Nephron progenitor cell (in vitro differentiated cells): ENCODE data around the gene USP5.

Experiments used
- DNase-seq: peaks from one replicate; pipeline ENCODE4 v3.0.0; 2021
- H3K27ac Mint-ChIP-seq: 2 replicates; pipeline ENCODE4 v1.8.0; 2021; ENCODE audit warnings: mild to moderate bottlenecking, moderate library complexity, mixed read lengths
- H3K27me3 Mint-ChIP-seq: 2 replicates; pipeline ENCODE4 v1.8.0; 2021; ENCODE audit warnings: mild to moderate bottlenecking, low read depth, mixed read lengths; ENCODE audit not compliant: poor library complexity
- H3K36me3 Mint-ChIP-seq: 2 replicates; pipeline ENCODE4 v1.8.0; 2021; ENCODE audit warnings: low read depth, mixed read lengths
- H3K4me1 Mint-ChIP-seq: 2 replicates; pipeline ENCODE4 v1.8.0; 2021; ENCODE audit warnings: mixed read lengths
- H3K4me3 Mint-ChIP-seq: 2 replicates; pipeline ENCODE4 v1.8.0; 2021; ENCODE audit warnings: mild to moderate bottlenecking, moderate library complexity, mixed read lengths
- H3K9me3 Mint-ChIP-seq: 2 replicates; pipeline ENCODE4 v1.8.0; 2021; ENCODE audit warnings: mild to moderate bottlenecking, moderate library complexity, mixed read lengths
- TF ChIP-seq, protein P1 (sequence below): fragments of 200-600 bp; sonication (generic); IDR thresholded peaks from 2 replicates; pipeline ENCODE4 v1.5.0; 2021; ENCODE audit warnings: antibody characterized with exemption

The USP5 gene

DNA sequence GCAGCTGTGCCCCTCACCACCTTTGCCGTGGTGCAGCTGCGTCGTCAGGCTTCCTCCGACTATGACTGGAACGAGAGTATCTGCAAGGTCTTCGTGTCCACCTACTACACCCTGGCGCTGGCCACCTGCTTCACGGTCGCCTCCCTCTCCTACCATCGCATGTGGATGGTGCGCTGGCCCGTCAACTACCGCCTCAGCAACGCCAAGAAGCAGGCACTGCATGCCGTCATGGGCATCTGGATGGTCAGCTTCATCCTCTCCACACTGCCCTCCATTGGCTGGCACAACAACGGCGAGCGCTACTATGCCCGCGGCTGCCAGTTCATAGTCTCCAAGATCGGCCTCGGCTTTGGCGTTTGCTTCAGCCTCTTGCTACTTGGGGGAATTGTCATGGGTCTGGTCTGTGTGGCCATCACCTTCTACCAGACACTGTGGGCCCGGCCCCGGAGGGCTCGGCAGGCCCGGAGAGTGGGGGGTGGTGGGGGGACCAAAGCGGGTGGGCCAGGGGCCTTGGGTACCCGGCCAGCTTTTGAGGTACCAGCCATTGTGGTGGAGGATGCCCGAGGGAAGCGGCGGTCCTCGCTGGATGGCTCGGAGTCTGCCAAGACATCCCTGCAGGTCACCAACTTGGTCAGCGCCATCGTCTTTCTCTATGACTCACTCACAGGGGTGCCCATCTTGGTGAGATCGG is 27.7 kb upstream of the USP5 start:
- peaks cover 88% of the 10 kb centered on the region for H3K4me1 Mint-ChIP-seq
- H3K27me3 Mint-ChIP-seq = peaks cover 16% of the 10 kb centered on the region
- no peak for DNase-seq
- no peaks in the 10 kb centered on the region for H3K9me3 Mint-ChIP-seq
- H3K4me3 Mint-ChIP-seq = peak overlapping the region; percentile 77
- peaks cover 12% of the 10 kb centered on the region for H3K36me3 Mint-ChIP-seq
- TF ChIP-seq, protein P1, sequence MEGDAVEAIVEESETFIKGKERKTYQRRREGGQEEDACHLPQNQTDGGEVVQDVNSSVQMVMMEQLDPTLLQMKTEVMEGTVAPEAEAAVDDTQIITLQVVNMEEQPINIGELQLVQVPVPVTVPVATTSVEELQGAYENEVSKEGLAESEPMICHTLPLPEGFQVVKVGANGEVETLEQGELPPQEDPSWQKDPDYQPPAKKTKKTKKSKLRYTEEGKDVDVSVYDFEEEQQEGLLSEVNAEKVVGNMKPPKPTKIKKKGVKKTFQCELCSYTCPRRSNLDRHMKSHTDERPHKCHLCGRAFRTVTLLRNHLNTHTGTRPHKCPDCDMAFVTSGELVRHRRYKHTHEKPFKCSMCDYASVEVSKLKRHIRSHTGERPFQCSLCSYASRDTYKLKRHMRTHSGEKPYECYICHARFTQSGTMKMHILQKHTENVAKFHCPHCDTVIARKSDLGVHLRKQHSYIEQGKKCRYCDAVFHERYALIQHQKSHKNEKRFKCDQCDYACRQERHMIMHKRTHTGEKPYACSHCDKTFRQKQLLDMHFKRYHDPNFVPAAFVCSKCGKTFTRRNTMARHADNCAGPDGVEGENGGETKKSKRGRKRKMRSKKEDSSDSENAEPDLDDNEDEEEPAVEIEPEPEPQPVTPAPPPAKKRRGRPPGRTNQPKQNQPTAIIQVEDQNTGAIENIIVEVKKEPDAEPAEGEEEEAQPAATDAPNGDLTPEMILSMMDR = no peak
- no peak overlapping the region for H3K27ac Mint-ChIP-seq

DNA sequence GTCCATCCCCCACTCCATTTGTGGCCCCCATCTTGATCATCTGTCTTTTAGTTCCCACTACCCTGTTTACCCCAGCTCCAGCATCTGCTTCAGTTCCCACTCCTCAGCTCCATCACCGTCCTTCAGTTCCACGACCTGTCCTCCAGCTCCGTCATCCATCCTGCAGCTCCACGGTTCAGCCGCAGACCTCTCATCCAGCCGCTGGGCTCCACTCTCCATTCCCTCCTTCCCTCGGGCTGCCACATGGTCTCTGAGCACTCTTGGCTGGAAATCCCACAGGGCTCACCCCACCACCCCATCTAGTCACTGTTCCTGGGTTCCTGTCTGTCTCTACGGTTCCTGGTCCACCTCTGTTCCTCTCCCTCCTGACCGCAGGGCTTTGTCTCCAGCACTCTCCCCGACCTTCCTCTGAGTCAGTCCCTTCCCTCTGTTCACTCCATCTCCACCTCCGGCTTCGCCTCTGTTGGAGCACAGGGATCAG is 27.0 kb upstream of the USP5 start:
- H3K27ac Mint-ChIP-seq = no peak overlapping the region
- no peaks in the 10 kb centered on the region for H3K9me3 Mint-ChIP-seq
- no peak for DNase-seq
- peaks cover 12% of the 10 kb centered on the region for H3K36me3 Mint-ChIP-seq
- TF ChIP-seq, protein P1 = no peak
- peak overlapping the region; percentile 77 for H3K4me3 Mint-ChIP-seq
- peaks cover 16% of the 10 kb centered on the region for H3K27me3 Mint-ChIP-seq
- peaks cover 88% of the 10 kb centered on the region for H3K4me1 Mint-ChIP-seq

DNA sequence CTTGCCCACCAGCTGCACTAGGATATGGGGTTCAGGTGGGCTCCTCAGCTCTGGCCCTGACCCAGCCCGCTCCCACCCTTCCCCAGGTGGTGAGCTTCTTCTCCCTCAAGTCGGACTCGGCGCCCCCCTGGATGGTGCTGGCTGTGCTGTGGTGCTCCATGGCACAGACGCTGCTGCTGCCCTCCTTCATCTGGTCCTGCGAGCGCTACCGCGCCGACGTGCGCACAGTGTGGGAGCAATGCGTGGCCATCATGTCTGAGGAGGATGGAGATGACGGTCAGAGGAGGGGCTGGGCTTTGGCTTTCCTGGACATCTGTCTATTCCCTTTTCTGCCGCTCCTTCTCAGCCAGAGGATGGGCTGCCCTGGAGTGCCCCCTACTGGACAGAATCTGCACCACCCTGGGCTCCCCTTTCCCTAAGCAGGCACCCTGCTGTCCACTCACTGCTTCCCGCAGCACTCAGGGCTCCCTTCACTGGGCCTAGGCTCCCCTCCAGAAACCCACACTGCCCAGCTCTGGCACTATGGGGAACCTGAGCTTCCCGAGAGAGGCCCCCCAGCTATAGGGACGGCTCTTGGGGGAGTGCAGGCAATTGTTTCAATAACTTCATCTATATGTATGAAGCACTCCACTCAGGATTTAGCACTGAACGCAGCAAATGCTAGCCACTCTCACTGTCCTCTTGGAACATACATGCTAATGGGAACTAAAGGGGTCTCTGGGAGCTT is 26.4 kb upstream of the USP5 start:
- Mint-ChIP-seq H3K4me3 (peak overlapping the region; percentile 77), H3K27me3 (peaks cover 16% of the 10 kb centered on the region), H3K36me3 (peaks cover 12% of the 10 kb centered on the region), H3K4me1 (peaks cover 88% of the 10 kb centered on the region), H3K9me3 (no peaks in the 10 kb centered on the region), H3K27ac (no peak overlapping the region)
- TF ChIP-seq, protein P1 = peak; percentile 95
- DNase-seq = peak; percentile 95

DNA sequence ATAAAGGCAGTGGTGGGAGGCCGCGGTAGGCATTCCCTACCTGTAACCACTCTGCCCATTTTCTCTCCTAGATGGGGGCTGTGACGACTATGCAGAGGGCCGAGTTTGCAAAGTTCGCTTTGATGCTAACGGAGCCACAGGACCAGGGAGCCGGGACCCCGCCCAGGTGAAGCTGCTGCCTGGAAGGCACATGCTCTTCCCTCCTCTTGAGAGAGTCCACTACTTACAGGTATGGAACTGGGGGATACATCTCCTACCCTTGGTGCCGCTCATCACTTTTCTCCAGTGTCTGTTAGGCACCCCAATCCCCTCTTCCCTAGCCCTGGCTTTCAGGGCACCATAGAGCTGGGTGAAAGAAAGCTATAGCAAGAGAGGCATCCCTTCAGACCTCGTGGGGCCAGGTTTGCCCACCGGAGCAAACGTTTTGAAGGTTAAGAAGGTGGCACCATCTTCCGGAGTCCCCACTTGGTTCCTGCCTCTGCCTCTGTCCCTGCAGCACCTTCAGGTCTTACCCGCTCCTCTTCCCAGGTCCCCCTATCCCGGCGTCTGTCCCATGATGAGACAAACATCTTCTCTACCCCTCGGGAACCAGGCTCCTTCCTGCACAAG is 25.7 kb upstream of the USP5 start:
- H3K4me3 Mint-ChIP-seq = no peak overlapping the region
- H3K9me3 Mint-ChIP-seq = no peaks in the 10 kb centered on the region
- peaks cover 16% of the 10 kb centered on the region for H3K27me3 Mint-ChIP-seq
- TF ChIP-seq, protein P1 = no peak
- H3K4me1 Mint-ChIP-seq = peaks cover 88% of the 10 kb centered on the region
- H3K36me3 Mint-ChIP-seq = peaks cover 17% of the 10 kb centered on the region
- H3K27ac Mint-ChIP-seq = no peak overlapping the region
- DNase-seq = no peak

DNA sequence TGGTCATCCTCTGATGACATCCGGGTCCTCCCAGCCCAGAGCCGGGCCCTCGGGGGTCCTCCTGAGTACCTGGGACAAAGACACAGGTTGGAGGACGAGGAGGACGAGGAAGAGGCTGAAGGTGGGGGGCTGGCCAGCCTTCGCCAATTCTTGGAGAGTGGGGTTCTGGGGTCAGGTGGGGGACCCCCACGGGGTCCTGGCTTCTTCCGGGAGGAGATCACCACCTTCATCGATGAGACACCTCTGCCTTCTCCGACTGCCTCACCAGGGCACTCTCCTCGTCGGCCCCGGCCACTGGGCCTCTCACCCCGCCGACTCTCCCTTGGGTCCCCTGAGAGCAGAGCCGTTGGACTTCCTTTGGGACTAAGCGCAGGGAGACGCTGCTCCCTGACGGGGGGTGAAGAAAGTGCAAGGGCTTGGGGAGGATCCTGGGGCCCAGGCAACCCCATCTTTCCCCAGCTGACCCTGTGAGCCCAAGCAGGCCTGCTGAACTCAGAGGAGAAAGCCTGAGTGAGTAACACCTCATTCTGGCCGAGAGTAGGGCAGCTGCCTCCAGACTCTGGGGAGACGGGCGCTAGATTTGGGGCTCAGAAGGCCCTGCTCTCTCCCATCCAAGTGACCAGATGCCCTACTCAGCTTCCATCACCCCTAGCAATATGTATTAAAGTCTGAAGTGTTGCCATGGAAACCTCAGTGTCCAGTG is 25.1 kb upstream of the USP5 start:
- H3K27me3 Mint-ChIP-seq = peaks cover 16% of the 10 kb centered on the region
- H3K4me1 Mint-ChIP-seq = peaks cover 88% of the 10 kb centered on the region

More for the DNA sequence above, 25.1 kb upstream of the USP5 start:
- Mint-ChIP-seq H3K9me3 (no peaks in the 10 kb centered on the region), H3K27ac (peak overlapping the region; percentile 68), H3K36me3 (peaks cover 24% of the 10 kb centered on the region), H3K4me3 (peak overlapping the region; percentile 78)
- no peak for DNase-seq
- TF ChIP-seq, protein P1 = no peak
